ENCODE measurements around the gene RPP25L. TPM values are rescaled to one million over a fixed set of nuclear protein-coding genes. Genes with fewer than 3 reads are reported as not detected.
A peak's percentile ranks its signal among the peaks of the same experiment; 100 is the strongest.

Gene RPP25L
- total RNA-seq, 1 donor from 2014 or later = 35.0 TPM

DNA sequence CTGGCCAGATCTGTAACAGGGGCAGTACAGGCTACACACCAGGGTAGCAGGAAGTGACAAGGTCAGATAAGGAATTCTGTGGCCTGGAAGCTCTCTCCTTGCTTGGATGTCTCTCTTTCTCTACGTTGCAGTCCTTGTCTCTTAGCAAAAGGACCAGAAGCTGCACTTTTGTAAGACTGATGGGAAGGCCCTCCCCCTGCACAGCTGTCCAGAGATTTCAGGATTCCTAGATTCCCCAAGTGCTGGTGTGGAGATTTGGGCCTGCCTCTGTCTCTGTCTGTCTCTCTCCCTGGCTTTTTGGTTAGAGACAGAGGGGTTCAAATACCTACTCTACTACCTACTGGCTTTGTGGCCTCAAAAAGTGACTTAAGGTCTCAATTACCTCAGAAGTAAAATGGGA lies 12.4 kb downstream of the RPP25L start:
- H3K27me3 Mint-ChIP-seq (ENCODE audit: low read depth) = peaks cover 30% of the 10 kb centered on the region
- H3K9me3 Mint-ChIP-seq = no peaks in the 10 kb centered on the region
- intact Hi-C loops (cut with micrococcal nuclease) = no loop called here
- no peaks in the 10 kb centered on the region for H3K4me1 Mint-ChIP-seq (ENCODE audit: low read depth)
- no peak overlapping the region for H3K4me3 Mint-ChIP-seq (ENCODE audit: low read depth)
- H3K27ac Mint-ChIP-seq = no peak overlapping the region
- no peaks in the 10 kb centered on the region for H3K36me3 Mint-ChIP-seq (ENCODE audit: low read depth)
- DNase-seq (ENCODE audit: low spot score) = no peak

DNA sequence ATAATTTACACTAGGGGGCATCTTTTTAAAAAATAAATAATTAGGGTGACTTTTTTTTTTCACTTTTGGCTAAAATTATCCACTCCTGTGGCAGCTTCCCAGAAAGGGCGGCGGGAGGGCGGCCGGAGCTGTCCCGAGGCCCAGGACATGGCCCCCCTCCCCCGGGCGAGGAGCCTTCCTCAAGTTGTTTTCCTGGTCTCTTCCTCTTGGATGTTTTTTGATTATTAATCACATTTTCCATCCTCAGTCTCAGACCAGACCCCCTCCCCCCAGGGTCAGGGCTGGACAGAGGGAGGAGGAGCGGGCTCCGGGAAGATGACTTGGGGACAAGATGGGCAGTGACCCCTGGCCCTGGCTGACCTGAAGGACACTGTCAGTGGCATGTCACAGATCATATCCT lies 17.7 kb downstream of the RPP25L start:
- peaks cover 51% of the 10 kb centered on the region for H3K27me3 Mint-ChIP-seq (ENCODE audit: low read depth)
- no peaks in the 10 kb centered on the region for H3K9me3 Mint-ChIP-seq
- DNase-seq (ENCODE audit: low spot score) = no peak
- no peaks in the 10 kb centered on the region for H3K36me3 Mint-ChIP-seq (ENCODE audit: low read depth)
- H3K27ac Mint-ChIP-seq = no peak overlapping the region
- no peak overlapping the region for H3K4me3 Mint-ChIP-seq (ENCODE audit: low read depth)
- peaks cover 2% of the 10 kb centered on the region for H3K4me1 Mint-ChIP-seq (ENCODE audit: low read depth)
- intact Hi-C loops (cut with micrococcal nuclease) = loop anchor here (5.0 kb wide), 3 partner anchors 92 to 192 kb away; no protein-coding TSS in a partner anchor

DNA sequence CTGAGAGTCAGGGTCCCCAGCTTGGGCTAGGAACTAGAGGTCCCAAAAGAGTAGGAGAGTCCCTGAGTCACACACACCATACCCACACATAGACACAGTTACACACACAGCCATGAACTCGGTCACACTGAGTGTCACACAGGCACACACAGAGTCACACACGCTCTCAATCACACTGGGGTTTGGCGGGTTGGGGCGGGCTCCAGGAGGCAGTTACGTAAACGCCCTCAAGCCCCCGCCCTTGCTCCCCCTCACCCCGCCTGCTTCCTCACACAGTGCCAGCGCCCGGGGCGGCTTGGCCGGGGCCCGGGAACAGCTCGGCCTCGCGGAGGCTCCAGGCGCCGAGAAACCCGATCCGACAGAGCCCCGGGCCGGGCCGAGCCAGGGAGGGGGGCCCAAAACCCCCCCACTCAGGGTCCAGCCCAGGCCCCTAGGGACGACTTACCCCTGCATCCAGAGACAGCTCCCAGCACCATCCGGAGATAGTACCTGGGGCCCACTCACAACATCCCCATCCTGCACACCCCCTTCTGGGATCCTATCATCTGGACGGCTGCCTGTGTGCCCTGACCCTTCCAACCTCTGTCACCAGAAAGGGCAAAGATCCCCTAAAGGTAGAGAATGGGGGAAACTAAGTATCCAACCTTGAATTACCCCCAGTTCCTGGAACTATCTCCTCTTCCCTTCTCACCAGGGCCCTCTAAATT lies 18.8 kb downstream of the RPP25L start:
- peaks cover 2% of the 10 kb centered on the region for H3K4me1 Mint-ChIP-seq (ENCODE audit: low read depth)
- DNase-seq (ENCODE audit: low spot score) = no peak
- no peak overlapping the region for H3K27ac Mint-ChIP-seq
- H3K27me3 Mint-ChIP-seq (ENCODE audit: low read depth) = peaks cover 61% of the 10 kb centered on the region
- intact Hi-C loops (cut with micrococcal nuclease) = loop anchor here (5.0 kb wide), 3 partner anchors 91 to 191 kb away; no protein-coding TSS in a partner anchor
- H3K4me3 Mint-ChIP-seq (ENCODE audit: low read depth) = no peak overlapping the region
- no peaks in the 10 kb centered on the region for H3K9me3 Mint-ChIP-seq
- no peaks in the 10 kb centered on the region for H3K36me3 Mint-ChIP-seq (ENCODE audit: low read depth)

DNA sequence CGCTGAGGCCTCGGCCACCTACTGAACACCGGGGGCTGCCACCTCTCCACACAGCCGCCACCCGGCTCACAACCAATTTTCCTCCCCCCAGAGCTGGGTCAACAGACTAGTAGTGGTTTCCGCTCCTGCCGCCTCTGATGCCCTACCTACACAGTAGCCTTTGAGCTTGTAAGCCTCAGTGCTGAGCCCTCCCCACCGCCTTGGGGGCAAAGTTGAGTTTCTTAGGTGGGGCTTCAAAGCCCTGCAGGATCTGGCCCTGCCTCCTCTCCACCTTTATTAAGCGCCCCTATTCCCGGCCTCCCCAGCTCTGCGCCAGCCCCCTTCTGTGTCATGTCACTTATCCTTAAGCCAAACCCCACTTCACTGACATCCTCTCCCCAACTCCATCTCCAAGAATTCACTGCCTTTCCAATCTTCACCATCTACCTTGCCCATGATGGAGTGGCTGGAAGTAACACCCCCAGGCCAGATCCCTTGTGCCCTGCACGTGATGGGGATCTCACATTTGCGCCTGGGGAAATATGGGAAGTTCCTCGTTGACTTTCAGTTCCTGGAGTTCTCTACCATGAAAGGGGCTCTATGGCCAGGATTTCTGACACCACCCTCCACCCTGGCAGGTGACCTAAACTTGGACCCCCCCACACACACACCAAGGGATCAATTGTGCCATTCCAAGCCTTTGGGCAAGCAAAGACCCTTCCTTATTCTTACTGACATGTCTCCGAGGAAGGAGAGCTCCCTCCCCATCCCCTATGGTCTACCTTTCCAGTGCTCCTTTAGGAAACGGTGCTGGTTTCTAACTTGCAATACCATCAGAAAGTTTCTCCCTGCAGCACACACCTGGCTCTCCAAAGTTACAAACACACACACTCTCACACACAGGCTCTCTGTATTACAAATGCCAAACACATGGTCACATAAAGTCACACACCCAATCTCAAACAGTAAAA lies 19.7 kb downstream of the RPP25L start:
- no peak for DNase-seq (ENCODE audit: low spot score)
- no peak overlapping the region for H3K4me3 Mint-ChIP-seq (ENCODE audit: low read depth)
- no peaks in the 10 kb centered on the region for H3K9me3 Mint-ChIP-seq
- H3K4me1 Mint-ChIP-seq (ENCODE audit: low read depth) = peaks cover 2% of the 10 kb centered on the region
- peaks cover 64% of the 10 kb centered on the region for H3K27me3 Mint-ChIP-seq (ENCODE audit: low read depth)
- no peaks in the 10 kb centered on the region for H3K36me3 Mint-ChIP-seq (ENCODE audit: low read depth)
- H3K27ac Mint-ChIP-seq = no peak overlapping the region
- intact Hi-C loops (cut with micrococcal nuclease) = loop anchor here (2.0 to 5.0 kb wide), 4 partner anchors 43 to 190 kb away; no protein-coding TSS in a partner anchor

DNA sequence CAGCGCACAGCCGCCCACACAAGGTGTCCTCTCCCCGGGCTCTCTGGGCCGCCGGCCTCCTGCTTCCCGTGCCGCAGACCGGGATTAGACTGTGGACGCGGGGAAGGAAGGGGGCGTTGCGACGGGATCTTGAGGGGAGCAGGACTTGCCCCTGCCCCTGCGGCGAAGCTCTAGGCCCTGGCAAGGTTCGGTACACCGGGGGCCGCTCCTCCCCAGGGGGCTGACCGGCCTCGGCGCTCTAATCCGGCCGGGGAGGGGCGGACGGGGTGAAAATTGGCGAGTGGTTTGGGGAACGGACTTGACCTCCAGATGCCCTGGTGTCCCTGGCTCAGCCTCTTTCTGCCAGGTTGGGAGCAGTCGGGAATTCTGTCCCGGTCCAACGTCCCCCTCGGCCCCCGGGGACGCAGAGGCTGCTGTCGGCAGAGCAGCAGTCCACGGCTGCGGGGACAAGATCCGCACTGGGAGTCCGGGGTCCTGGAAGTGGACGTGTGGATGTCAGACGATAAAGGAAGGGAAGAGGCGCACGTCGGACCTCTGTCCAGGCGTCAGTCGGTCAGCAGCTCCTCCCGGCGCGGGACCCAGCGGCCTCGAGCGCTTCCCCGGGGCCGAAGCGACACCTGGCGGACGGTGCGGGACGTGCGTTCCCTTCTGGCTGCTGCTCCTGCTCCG lies 20.5 kb downstream of the RPP25L start:
- H3K4me1 Mint-ChIP-seq (ENCODE audit: low read depth) = peaks cover 2% of the 10 kb centered on the region
- no peak overlapping the region for H3K4me3 Mint-ChIP-seq (ENCODE audit: low read depth)
- peak; percentile 67 for DNase-seq (ENCODE audit: low spot score)
- no peaks in the 10 kb centered on the region for H3K9me3 Mint-ChIP-seq
- peaks cover 69% of the 10 kb centered on the region for H3K27me3 Mint-ChIP-seq (ENCODE audit: low read depth)
- intact Hi-C loops (cut with micrococcal nuclease) = loop anchor here (2.0 to 5.0 kb wide), 4 partner anchors 43 to 189 kb away; no protein-coding TSS in a partner anchor
- no peak overlapping the region for H3K27ac Mint-ChIP-seq
- no peaks in the 10 kb centered on the region for H3K36me3 Mint-ChIP-seq (ENCODE audit: low read depth)

DNA sequence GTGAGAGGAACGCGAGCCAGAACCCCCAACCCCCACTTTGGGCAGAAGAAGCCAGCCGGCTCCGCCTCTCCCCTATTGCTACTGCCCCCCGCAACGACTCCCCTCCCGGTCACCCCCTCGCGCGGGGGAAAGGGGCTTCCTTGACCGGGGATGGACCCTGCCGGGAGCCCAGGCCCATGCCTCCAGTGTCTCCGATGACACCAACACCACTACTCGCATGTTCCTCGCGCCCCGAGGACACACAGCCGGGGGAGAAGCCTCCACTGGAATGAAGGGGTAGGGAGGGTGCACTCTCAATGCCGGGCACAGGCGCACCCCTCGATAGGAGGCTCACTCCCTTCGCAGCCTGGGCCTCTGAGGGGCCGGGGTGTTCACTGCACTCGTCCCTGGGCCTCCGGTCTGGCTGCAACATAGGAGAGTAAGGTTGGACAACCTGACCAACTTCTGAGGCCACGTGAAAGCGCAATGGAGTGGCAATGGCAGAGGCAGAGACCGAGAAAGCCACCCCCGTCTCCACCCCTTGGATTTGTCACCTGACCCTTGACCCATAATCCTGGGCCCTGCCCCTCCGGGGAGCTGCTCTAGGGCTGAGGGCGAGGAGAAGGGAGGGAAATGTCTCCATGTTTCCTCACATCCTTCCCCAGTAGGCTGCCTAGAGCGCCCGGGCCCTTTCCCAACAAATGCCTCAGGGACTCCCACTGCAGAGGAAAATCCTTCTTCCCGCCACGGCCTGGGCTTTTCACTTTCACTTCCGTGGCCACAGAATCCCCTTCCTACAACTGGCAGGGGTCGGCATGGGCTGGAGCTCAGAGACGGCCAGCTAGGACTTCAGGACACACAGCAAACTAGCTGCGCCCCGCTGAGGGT lies 21.3 kb downstream of the RPP25L start:
- peaks cover 71% of the 10 kb centered on the region for H3K27me3 Mint-ChIP-seq (ENCODE audit: low read depth)
- DNase-seq (ENCODE audit: low spot score) = no peak
- H3K4me1 Mint-ChIP-seq (ENCODE audit: low read depth) = peaks cover 2% of the 10 kb centered on the region
- no peaks in the 10 kb centered on the region for H3K9me3 Mint-ChIP-seq
- no peak overlapping the region for H3K27ac Mint-ChIP-seq
- no peaks in the 10 kb centered on the region for H3K36me3 Mint-ChIP-seq (ENCODE audit: low read depth)
- H3K4me3 Mint-ChIP-seq (ENCODE audit: low read depth) = peak overlapping the region; percentile 51
- intact Hi-C loops (cut with micrococcal nuclease) = loop anchor here (2.0 to 5.0 kb wide), 4 partner anchors 42 to 188 kb away; no protein-coding TSS in a partner anchor

DNA sequence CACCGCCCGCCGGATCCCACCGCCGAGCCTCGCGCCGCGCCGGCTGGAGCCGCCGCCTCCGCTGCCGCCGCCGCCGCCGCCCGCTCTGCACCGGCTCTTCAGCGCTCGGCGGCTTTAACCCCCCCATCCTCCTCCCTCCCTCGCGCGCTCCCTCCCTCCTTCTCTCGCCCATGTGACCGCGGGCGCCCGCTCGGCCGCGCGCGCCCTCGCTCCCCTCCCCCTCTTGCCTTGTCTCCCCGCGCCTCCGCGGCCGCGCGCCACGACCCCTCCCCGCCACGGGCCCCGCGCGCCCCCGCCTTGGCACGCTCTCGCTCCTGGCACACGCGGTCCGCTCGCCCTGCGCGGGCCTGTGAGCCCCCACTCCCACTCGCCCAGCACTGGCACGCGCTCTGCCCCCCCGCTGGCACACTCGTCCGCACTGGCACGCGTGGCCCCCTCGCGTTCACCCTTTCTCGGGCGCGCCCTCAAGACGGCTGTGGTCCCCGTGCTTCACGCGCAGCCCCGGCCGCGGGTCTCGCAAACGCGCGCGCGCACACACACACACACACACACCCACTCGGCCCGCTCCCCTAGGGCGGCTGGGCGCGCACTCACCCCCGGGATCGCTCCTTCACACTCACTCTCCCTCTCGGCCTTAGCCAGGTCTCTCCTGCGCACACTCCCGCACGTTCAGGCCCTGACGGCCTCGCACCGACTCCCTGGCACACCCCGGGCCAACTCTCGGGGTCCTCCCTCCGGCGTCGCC lies 22.1 kb downstream of the RPP25L start, which contains the start of gene CNTFR:
CNTFR (minus strand) TSS at position 89 of the 745 bp plus-strand sequence. CDS start 20,743 bp downstream, outside the sequence.
- no peak within 1 kb of the TSS for H3K27ac Mint-ChIP-seq
- H3K27me3 Mint-ChIP-seq (ENCODE audit: low read depth) = peaks cover 73% of the 10 kb centered on the region
- intact Hi-C loops (cut with micrococcal nuclease) = loop anchor here (2.0 to 5.0 kb wide), 5 partner anchors 35 to 188 kb away; no protein-coding TSS in a partner anchor
- DNase-seq (ENCODE audit: low spot score) = no peak
- peak within 1 kb of the TSS; percentile 51 for H3K4me3 Mint-ChIP-seq (ENCODE audit: low read depth)
- no peaks in the 10 kb centered on the region for H3K9me3 Mint-ChIP-seq
- H3K4me1 Mint-ChIP-seq (ENCODE audit: low read depth) = peaks cover 2% of the 10 kb centered on the region
- H3K36me3 Mint-ChIP-seq (ENCODE audit: low read depth) = no peaks in the 10 kb centered on the region

DNA sequence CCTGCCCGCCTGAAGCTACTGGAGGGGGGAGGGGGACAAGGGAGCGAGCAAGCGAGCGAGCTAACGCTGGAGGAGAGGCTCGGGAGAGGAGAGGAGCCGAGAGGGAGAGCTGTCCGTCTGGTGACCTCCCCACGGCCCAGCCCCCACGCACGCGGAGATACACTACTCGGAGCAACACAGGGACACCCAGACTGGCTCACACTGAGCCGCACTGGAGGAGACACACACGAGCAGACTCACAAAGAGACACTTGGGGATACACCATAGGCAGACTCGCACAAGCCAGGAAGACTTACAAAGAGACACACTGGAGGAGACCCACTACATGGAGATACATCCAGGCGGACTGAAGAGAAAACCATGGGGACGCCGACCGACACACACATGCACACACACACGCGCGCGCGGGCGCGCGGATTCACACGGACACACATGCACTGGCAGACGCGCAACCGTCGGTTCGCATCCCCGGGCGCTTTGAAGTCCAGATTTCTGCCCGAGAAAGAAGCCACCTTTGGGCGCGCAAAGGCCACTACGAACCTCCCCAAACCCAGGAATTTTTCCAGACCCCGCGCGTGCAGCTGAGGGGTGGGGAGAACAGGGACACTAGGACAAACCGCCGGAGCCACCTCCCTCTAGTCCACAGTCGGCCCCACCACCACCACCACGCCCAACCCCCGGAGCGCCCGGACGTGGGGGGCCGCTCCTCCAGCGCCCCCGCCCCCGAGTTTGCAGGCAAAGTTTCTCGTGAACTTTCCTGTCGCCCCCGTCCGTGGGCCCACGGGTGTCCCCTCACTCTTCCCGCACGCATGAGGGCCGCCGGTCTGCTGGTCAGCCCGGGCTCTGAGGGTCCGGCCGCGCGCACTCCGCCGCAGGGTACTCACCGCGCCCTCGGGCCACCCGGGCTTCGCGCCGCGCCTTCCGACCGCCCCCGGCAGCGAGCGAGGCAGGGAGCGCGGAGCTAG lies 22.9 kb downstream of the RPP25L start:
- peaks cover 2% of the 10 kb centered on the region for H3K4me1 Mint-ChIP-seq (ENCODE audit: low read depth)
- intact Hi-C loops (cut with micrococcal nuclease) = loop anchor here (2.0 kb wide), 1 partner anchor 36 kb away; no protein-coding TSS in a partner anchor
- H3K4me3 Mint-ChIP-seq (ENCODE audit: low read depth) = peak overlapping the region; percentile 9
- H3K27ac Mint-ChIP-seq = no peak overlapping the region
- H3K27me3 Mint-ChIP-seq (ENCODE audit: low read depth) = peaks cover 77% of the 10 kb centered on the region
- H3K36me3 Mint-ChIP-seq (ENCODE audit: low read depth) = no peaks in the 10 kb centered on the region
- no peaks in the 10 kb centered on the region for H3K9me3 Mint-ChIP-seq
- DNase-seq (ENCODE audit: low spot score) = no peak

DNA sequence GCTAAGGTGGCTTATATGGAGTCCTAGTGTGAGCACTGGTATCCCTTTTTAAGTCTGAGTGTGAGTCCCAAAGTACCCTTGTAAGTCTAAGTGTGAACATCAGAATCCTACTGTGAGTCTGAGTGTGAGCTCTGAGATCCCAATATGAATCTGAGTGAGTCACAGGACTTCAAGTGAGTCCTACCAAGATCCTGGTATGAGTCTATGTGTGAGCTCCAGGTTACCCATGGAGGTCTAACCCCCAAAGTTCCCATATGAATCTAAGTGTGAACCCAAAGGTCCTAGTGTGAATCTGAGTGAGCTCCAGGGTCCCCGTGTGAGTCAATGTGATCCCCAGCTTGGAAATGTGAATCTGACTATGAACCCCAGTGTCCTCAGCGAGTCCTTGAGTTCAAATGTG lies 24.6 kb downstream of the RPP25L start:
- no peaks in the 10 kb centered on the region for H3K36me3 Mint-ChIP-seq (ENCODE audit: low read depth)
- H3K4me3 Mint-ChIP-seq (ENCODE audit: low read depth) = no peak overlapping the region
- H3K4me1 Mint-ChIP-seq (ENCODE audit: low read depth) = peaks cover 2% of the 10 kb centered on the region
- intact Hi-C loops (cut with micrococcal nuclease) = no loop called here
- H3K27ac Mint-ChIP-seq = no peak overlapping the region
- H3K9me3 Mint-ChIP-seq = no peaks in the 10 kb centered on the region
- DNase-seq (ENCODE audit: low spot score) = no peak
- H3K27me3 Mint-ChIP-seq (ENCODE audit: low read depth) = peaks cover 71% of the 10 kb centered on the region

DNA sequence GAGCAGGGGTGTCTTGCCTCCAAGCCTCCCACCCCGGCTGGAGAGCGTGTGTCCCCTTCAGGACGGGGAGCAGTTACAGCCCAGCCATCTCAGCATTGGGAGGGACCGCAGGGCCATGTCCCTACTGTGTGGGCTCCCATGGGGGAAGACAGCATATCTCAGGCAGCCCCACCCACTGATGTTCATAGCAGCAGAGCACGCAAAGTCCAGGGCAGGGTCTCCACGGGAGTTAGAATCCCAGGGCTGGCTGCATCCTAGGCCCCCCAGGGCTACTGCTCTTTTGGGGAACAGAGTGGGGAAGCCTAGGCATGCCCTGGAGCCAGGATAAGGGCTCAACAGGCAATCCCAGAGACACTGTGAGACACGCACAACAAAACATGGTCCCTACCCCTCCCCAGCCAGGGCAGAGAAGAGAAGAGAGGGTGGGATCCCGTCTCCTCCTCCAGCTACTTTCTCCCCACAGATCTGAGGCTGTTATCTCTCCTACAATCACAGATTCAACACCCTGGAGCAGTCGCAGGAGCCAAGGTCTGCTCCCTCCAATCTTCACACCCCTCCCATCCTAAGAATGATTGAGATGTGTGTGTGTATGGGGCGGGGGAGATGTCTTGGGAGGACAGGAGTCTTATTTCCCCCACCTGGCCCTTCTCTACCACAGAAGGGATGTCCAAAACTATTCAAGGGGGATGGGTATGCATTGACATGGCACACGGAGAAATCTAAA lies 25.8 kb downstream of the RPP25L start:
- no peaks in the 10 kb centered on the region for H3K9me3 Mint-ChIP-seq
- H3K4me3 Mint-ChIP-seq (ENCODE audit: low read depth) = no peak overlapping the region
- H3K36me3 Mint-ChIP-seq (ENCODE audit: low read depth) = no peaks in the 10 kb centered on the region
- peaks cover 2% of the 10 kb centered on the region for H3K4me1 Mint-ChIP-seq (ENCODE audit: low read depth)
- no peak for DNase-seq (ENCODE audit: low spot score)
- no peak overlapping the region for H3K27ac Mint-ChIP-seq
- peaks cover 73% of the 10 kb centered on the region for H3K27me3 Mint-ChIP-seq (ENCODE audit: low read depth)
- intact Hi-C loops (cut with micrococcal nuclease) = no loop called here

Data from activated T-helper 2 cell treated with anti-CD3 and anti-CD28 coated beads, Interferon-gamma antibody, Interleukin-2, Interleukin-4, amounts not matched to agents 10 μg/mL and 5 μg/mL and 100 μg/mL, durations not matched to agents 14 hours and 24 hours and 36 hours (primary cell).